Measurements from ENCODE around the gene FMN1.

FMN1 gene

GRCh38 chr15:32844118-32844711 lies 350.3 kb downstream of the FMN1 start:
- DNase-seq, result peak; percentile 29

GRCh38 chr15:32843219-32843815 lies 351.2 kb downstream of the FMN1 start:
- DNase-seq, result no peak

- no peak for DNase-seq
These were observed 352.4 kb downstream of the FMN1 start for GRCh38 chr15:32842081-32842480.

- no peak for DNase-seq
These were observed 353.8 kb downstream of the FMN1 start for GRCh38 chr15:32840507-32841245.

- no peak for DNase-seq
These were observed 355.7 kb downstream of the FMN1 start for GRCh38 chr15:32838820-32839219.

- no peak for DNase-seq
These were observed 356.2 kb downstream of the FMN1 start for GRCh38 chr15:32838338-32838737.

DNA sequence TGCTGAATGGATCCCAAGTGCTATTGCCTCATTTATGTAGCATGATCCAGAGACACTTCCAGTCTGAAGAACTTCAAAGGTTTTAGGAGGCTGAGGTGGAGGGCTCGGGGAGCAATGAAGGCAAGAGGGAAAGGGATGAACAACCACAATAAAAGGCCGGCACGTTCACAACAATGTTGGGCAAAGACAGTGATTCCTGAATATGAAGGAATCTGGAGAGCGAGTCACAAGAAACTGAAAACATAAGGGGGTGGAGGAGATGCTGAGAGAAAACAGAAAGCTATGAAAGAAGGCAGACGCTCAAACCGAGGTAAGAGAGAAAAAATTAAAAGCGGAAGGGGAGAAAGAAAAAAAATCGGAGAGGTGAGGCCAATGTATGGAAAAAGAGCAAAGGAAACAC lies 356.6 kb downstream of the FMN1 start:
- no peak for DNase-seq

DNA sequence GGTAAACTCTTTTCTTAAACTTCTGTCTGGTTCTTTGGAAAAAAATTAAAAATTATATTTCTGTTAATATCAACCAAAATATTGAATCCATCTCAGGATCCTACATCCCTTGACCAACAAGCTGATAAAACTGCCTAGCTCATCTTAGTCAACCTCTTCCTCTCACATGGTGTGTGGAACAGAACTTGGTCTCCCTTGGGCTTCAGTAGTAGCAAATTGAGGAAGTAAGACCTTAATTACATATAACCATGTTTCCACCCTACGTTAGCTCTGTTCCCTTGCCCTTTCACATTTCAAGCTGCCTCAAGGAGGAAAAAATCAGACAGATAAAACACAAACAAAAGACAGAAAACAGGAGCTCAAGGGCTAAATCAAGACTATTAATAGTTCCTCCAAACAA lies 360.4 kb downstream of the FMN1 start:
- no peak for DNase-seq

- DNase-seq, result no peak
These were observed 361.1 kb downstream of the FMN1 start for GRCh38 chr15:32833379-32833821.

DNA sequence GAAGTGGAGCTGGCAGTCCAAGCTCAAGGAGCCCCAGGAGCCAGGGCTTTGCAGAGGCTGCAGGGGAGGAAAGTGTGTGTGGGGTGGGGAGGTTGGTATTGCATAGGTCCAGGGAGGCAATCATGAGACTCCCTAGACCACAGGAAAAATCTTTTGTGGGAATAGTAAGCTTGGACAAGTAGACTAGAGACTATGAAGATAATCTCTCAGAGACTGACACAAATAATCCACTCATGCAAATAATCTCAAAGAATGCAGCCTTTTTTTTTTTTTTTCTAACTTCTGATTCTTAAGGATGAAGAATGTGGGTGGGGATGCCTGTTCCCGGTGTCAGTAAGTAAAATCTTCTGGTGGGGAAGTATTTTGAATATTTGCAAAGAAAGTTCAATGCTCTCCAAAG lies 363.0 kb downstream of the FMN1 start:
- no peak for DNase-seq

DNA sequence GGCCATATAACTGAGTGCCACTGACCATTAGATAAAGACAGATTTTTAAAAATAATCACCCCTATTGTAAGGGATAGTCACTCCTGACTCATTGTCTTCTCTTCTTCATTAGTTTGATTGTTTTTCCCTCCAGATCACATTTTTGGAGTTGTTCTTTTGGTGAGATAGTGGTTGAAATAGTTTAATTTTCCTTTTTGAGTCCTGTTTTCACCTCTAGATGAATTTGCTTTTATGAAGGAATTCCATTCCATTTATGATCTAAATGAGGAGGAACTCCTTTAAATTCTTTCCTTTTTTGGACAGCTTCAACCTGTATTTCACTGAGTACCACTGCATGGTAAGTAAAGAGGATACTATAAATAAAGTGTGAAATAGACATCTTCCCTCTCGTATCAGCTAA lies 364.3 kb downstream of the FMN1 start:
- DNase-seq, result no peak

DNA sequence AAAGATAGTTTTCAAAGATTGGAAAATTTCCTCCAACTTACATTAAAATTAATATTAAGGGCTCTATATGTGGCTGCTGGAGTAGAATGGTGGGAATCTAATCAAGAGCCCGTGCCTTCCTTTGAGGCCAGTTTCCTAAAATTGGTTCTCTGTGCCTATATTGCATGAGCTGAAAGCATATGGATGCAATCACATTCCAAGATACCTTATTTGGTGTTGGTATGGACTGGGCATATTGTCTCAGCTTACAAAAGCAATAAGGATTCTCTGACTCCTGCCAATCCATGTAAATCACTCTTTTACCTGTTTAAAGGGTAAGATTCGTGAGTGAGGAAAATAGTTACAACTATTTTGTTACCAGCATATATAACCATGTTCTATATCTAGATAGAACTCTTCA lies 365.1 kb downstream of the FMN1 start:
- DNase-seq, result no peak

DNA sequence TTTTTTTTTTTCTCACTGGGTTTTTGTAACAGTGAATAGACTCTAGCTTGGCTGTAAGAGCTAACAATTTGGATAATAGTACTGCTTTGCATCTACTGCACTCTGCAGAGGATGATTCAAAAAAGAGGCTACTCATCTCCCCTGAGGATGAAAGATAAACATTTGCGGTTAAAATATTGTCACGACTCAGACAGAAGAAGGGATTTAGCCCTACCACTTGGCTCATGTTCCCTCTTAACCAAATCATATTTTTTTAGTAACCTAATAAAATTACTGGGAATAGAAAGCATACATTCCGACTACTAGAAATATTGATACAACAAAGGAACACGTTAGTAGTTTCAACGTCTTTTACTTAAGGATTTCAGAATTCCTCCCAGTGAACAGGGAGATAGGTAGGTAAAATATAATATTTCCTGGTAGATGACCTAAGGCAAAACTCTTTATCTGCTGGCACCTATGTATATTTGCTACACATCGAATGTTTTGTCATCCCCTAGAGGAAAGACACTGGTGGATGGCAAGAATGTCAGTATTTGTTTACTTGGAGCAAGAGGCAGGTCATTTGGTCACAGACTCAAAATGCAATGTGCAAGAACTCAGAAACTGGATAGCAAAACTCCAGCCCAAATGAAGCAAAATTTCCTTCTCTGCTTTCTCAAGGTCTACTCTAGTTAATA lies 365.9 kb downstream of the FMN1 start:
- DNase-seq, result no peak

DNA sequence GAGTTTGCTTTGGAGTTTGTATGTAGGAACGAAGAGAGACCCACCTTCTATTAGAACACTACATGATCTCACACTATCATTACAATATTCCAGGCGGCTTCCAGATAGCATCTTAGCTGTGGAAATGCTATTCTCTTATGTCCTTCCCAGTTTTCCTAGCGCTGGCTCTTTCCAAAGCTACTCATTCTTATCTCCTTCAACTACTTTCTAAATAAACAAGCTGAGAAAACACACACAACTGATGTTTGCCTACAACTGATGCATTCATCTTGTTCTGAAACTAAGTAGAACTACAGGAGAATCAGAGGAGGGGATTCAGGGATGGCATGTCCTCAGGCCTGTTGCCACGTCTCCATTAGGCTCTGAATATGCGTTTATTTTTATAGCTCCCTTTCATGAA lies 367.8 kb downstream of the FMN1 start:
- DNase-seq, result no peak

DNA sequence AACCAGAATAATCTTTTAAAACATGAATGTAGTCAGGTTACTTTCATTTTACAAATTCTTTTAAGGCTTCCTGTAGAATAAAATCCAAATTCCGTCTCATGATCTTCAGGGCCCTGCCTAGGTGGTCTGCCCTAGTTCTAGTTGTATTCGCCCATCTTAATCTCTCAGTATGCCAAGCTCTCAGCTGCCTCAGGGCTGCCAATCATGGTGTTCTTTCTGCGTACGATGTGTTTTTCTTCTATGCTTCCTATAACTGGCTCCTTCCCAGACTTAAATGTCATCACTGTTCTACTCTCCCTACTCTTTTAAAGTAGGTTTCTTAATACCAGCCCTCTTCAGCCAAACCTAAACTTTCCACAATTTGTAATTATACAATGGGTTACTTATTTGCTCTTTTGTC lies 369.3 kb downstream of the FMN1 start:
- no peak for DNase-seq

DNA sequence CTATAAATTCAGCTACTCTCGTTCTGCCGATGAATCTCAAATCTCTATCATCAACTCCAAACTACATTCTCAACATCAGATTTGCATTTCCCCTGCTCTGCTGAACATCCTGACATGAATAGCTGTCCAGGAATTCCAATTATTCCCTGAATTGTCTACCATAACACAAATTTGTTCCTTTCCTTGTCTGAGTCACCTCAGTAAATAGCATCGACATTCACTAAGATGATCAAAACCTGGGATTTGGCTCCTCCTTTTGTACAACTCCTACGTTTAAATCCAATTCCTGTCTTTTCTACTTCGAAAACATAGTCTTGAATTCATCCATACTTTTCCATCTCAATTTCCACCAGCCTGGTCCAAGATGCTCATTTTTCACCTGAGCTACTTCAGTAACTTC lies 369.7 kb downstream of the FMN1 start:
- DNase-seq, result no peak

- DNase-seq, result no peak
These were observed 370.8 kb downstream of the FMN1 start for GRCh38 chr15:32823750-32824149.

- no peak for DNase-seq
These were observed 371.8 kb downstream of the FMN1 start for GRCh38 chr15:32822739-32823138.

DNA sequence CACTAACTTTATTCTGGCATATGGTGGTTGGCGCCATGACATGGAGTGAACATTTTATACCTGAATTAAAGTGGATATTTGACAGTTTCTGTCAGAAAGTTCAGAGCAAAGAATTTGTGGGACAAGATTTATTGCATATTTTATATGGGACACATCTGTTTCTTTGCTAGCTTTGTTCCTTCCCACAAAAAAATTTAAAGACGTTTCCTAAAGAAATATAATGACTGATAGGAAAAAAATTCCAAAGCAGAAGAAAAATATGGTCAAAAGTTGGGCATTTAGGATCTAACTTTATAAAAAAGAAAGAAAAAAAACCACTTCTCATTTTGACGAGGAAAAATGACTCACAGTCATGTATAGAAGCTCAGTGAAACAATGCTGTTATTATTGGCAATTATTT lies 375.1 kb downstream of the FMN1 start:
- DNase-seq, result no peak

DNA sequence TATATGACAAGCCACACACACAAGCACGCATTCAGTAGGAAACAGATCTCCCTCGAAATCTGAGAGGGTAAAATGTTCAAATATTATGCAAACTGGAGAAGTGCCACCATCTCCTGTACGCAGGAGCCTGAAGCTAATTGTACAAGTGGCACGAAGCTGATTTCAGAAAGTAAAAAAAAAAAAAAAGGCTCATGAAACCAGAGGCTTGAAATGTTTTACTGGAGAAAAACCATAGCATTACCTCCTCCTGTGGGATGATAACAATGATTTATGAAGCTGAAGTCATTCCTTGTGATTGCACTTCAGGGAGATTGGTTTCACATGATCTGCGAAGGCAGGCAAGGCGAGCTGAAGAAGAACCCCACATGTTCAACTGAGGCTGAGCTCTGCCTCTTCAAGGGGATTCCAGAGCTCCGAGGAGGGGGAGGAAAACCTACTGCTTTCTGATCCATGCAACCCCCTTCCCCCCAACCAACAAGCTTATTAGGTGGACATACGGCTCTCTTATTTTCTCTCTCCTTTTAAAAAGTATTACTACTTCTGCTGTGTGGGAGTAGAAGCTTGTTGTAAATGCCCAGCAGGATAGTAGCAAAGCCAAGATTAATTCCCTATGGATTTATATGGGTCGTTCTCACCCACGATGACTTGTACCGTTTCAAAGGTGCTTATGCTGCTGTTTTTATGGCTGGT lies 375.6 kb downstream of the FMN1 start:
- no peak for DNase-seq

DNA sequence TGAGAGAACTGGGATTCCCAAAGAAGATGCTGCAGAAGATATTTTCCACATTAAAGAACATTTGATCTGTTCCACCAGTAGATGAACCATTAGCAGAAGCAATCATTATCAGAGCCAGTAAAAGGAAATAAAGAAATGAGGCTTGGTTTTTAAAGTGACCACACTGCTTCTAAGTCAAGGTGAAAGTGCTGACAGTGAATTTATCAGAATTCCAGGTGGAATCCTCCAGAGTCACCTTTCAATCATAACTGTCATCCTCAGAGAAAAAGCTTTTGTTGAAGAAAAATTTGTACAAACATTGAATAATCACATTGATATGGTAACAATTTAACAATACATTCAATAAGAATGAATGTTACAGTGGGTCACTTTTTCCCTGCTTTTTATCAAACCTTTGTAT lies 376.9 kb downstream of the FMN1 start:
- no peak for DNase-seq

- DNase-seq, result no peak
These were observed 387.2 kb downstream of the FMN1 start for GRCh38 chr15:32807331-32807730.

DNA sequence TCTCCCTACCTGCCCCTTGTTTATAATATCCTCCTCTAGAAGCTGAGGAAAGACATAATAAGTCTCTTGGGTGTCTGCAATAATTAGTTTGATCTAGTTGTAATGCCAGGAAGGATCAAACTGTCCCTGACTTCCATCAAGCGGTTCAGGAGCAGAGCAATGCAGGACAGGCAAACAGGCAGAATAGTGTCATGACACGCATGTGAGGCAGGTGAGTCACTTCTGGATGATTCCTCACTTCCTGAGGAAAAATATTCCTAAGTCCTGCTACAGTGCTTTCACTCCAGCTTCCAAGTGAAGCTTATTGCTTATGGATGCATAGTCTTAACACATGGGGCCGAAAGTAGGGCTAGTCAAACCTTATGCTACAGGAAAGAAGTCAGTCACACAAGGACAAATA lies 390.9 kb downstream of the FMN1 start:
- no peak for DNase-seq
